Fibroblast of pulmonary artery (primary cell): Measurements from ENCODE around the gene VAV2.

Experiments
- DNase-seq: peaks from one replicate; pipeline ENCODE4 v3.0.0-alpha.2; 2010; ENCODE audit warnings: low read depth
- H3K4me3 ChIP-seq: replicated peaks from 2 replicates; pipeline ENCODE4 v1.5.1; 2011; ENCODE audit warnings: low read depth, mild to moderate bottlenecking, control low read depth, low read length, moderate library complexity
- CTCF ChIP-seq: IDR thresholded peaks from 2 replicates; pipeline ENCODE4 v1.5.1; 2011; ENCODE audit warnings: mild to moderate bottlenecking, control low read depth, low read length, inconsistent platforms; ENCODE audit errors: missing control alignments

Gene VAV2

GRCh38 chr9:133918111-133918813, 73.9 kb downstream of the VAV2 start:
- no peak for TF ChIP-seq CTCF
- H3K4me3 ChIP-seq: no peak overlapping the region
- DNase-seq: no peak

- TF ChIP-seq CTCF: no peak
- H3K4me3 ChIP-seq: no peak overlapping the region
- no peak for DNase-seq
Measured at GRCh38 chr9:133917375-133917774, 74.7 kb downstream of the VAV2 start.

GRCh38 chr9:133916159-133916541, 76.0 kb downstream of the VAV2 start:
- H3K4me3 ChIP-seq: no peak overlapping the region
- no peak for TF ChIP-seq CTCF

GRCh38 chr9:133915534-133916158, 76.5 kb downstream of the VAV2 start:
- TF ChIP-seq CTCF: no peak
- no peak for DNase-seq
- no peak overlapping the region for H3K4me3 ChIP-seq

More at GRCh38 chr9:133916159-133916541, 76.0 kb downstream of the VAV2 start:
- peak; percentile 46 for DNase-seq

- no peak for TF ChIP-seq CTCF
- no peak overlapping the region for H3K4me3 ChIP-seq
- no peak for DNase-seq
Measured at GRCh38 chr9:133914442-133915342, 77.4 kb downstream of the VAV2 start.

- DNase-seq: no peak
- no peak for TF ChIP-seq CTCF
- no peak overlapping the region for H3K4me3 ChIP-seq
Measured at GRCh38 chr9:133913571-133914369, 78.4 kb downstream of the VAV2 start.
